ENCODE data around the gene RGS19.

Gene RGS19

DNA sequence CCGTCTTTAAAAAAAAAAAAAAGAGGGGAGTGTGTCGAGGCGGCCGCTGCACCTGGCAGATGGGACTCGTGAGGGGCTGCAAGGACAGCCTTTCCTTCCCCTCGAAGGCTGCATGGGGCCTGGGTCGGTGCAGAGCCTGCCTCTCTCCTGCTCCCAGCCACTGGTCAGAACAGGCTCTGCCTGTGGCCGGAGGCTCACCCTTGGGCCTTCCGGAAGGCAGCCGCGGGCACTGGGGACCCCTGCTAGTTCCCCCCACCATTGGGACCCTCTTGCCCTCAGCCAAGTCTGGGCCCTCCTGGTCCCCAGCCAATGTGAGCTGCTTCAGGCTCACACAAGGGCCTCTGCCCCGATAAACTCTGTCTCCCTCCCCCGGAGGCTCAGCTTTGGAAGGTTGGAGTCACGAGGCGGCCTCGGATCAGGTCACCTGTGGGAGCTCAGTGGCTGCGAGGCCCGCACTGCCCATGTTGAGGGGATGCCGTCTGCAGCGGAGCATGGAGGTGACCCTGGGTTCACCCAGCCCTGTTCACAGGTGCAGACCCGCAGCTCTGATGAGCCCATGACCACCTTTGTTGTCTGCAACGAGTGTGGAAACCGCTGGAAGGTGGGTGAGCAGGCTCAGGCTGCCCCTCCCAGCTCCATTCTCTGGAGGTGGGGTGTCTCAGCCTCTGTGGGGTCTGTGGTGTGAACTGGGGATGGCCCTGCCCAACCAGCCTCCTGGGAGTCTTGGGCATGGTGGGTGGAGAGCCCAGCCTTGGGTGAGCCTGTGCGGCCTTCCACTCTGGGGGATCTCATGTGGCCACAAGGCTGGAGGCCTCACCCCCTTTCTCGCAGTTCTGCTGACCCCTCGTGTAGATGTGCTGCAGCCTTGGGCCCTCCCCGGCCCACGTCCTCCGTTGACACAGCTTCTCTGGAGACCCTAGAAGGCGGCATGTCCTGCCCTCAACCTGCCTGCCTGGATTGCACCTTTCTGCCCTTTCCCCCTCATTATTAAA is 7.7 kb downstream of the RGS19 start:
- Mint-ChIP-seq H3K27ac (peak overlapping the region; percentile 62), H3K4me1 (peaks cover 33% of the 10 kb centered on the region), H3K27me3 (no peaks in the 10 kb centered on the region), H3K4me3 (peak overlapping the region; percentile 44), H3K36me3 (peaks cover 9% of the 10 kb centered on the region), H3K9me3 (no peaks in the 10 kb centered on the region)
- DNase-seq (ENCODE audit: low spot score in 2 of 2): no peak
- peak; percentile 36 for ATAC-seq (ENCODE audit: low read depth)

DNA sequence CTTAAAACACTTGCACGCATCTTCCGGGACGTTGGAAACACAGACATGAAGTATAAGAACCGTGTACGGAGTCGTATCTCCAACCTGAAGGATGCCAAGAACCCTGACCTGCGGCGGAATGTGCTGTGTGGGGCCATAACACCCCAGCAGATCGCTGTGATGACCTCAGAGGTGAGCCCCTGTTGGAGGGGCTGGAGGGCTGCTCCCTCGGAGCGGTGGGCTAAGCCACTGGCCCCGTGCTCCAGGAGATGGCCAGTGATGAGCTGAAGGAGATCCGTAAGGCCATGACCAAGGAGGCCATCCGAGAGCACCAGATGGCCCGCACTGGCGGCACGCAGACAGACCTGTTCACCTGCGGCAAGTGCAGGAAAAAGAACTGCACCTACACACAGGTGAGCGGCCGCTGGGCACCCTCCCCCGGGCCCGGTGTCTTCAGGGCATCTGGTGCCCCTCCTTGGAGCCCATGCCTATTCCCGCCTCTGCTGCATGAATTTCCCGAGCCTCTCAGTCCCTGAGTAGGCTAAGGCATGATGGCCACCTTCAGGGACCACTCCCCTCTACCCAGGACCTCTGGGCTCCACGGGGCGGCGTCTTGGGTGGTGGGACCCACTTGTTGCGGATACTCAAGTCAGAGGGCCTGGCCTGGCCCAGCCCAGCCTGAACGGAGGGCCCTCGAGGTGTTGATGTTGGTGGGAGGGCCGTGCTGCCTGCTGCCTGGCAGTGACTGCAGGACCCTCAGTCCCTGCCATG is 8.9 kb downstream of the RGS19 start:
- H3K9me3 Mint-ChIP-seq: no peaks in the 10 kb centered on the region

DNA sequence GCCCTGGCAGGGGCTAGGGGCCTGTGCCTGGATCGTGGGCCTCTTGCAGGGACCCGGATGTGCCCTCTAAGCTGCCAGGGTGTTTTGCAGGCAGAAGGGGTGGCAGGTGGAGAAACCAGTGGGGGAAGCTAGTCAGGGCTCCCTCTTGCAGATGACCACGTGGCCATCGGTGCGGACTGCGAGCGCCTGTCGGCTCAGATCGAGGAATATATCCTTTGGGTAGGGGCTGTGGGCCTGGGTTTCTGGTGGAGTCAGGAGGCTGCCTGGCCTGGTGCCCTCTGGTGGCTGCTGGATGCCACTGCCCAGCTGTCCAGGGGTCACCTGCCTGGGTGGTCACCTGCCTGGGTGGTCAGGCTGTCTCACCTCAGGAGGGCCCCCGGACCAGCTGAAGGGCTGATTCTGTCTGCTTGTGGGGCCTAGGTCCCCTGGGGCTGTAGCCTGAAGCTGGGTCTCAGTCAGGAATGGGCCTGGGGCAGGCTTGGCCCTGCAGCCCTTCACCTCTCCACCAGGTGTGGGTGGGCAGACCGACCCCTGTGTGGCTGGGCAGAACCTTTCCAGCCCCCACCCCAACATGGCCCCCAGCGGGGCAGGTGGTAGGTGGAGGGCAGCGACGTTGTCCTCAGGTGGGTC is 9.6 kb downstream of the RGS19 start:
- no peak for DNase-seq (ENCODE audit: low spot score in 2 of 2)
- no peak for ATAC-seq (ENCODE audit: low read depth)
- H3K27ac Mint-ChIP-seq: no peak overlapping the region

More for the DNA sequence above, 8.9 kb downstream of the RGS19 start:
- Mint-ChIP-seq H3K27me3 (no peaks in the 10 kb centered on the region), H3K36me3 (peaks cover 6% of the 10 kb centered on the region), H3K4me3 (no peak overlapping the region), H3K4me1 (peaks cover 40% of the 10 kb centered on the region), H3K27ac (no peak overlapping the region)
- DNase-seq (ENCODE audit: low spot score in 2 of 2): no peak
- ATAC-seq (ENCODE audit: low read depth): no peak

DNA sequence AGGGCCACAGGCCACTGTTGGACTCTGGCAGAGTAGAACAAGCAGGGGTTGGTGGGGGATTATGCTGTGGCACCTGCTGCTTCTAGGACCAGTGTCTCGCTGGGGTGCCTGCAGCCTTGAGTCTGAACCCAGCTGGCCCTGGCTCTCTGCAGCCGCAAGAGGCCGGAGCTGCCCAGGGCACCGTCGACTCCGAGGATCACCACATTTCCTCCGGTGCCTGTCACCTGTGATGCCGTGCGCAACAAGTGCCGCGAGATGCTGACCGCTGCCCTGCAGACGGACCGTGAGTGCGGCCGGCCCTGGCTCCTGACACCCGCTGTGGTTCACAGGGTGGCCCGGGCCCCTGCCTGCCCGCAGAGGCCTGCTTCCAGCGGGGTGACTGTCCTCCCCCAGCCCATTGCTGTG is 10.1 kb downstream of the RGS19 start:
- H3K4me1 Mint-ChIP-seq: peaks cover 44% of the 10 kb centered on the region
- no peak for ATAC-seq (ENCODE audit: low read depth)
- peaks cover 2% of the 10 kb centered on the region for H3K36me3 Mint-ChIP-seq
- H3K27me3 Mint-ChIP-seq: no peaks in the 10 kb centered on the region
- no peak overlapping the region for H3K4me3 Mint-ChIP-seq
- H3K9me3 Mint-ChIP-seq: no peaks in the 10 kb centered on the region
- no peak for DNase-seq (ENCODE audit: low spot score in 2 of 2)
- H3K27ac Mint-ChIP-seq: no peak overlapping the region

More for the DNA sequence above, 9.6 kb downstream of the RGS19 start:
- Mint-ChIP-seq H3K27me3 (no peaks in the 10 kb centered on the region), H3K36me3 (peaks cover 3% of the 10 kb centered on the region), H3K4me1 (peaks cover 45% of the 10 kb centered on the region), H3K9me3 (no peaks in the 10 kb centered on the region), H3K4me3 (no peak overlapping the region)

DNA sequence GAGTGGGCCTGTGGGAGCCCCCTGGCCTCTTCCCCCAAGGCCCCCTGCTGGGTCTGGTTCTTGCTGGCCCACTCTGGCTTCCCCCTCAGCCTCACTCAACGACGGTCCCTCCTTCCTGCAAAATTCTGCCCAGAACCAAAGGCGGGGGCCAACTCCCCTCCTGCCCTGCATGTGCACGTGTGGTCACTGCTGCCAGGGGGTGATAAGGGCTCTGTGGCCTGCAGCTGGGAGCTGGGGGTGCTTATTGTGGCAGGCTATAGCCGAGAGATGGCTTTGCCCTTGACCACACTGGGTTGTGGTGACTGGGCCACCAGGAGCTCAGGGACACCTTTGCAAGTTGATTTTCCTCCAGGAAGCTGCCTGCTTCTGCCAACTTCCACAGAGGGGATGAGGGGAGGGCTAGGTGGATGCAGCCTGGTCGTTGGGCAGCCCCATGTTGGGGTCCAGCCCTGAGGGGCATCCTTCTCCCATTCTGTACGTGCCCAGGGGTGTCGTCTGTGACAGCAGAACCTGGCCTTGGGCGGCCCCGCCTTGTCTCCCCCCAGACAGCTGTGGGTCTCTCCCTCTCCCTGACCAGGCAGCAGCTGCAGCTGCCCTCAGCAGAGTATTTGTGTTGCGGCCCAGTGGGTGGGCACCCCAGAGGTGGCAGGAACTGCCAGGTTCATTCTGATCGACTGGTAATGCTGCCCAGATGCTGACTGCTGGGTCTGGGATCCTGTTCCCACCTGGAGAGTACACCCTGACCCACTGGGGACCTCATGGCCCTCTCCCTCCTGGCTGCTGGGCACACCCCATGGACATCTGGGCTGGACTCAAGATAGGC is 10.7 kb downstream of the RGS19 start:
- H3K4me3 Mint-ChIP-seq: no peak overlapping the region
- DNase-seq (ENCODE audit: low spot score in 2 of 2): no peak
- H3K9me3 Mint-ChIP-seq: no peaks in the 10 kb centered on the region
- H3K36me3 Mint-ChIP-seq: peaks cover 2% of the 10 kb centered on the region
- peaks cover 49% of the 10 kb centered on the region for H3K4me1 Mint-ChIP-seq
- no peak overlapping the region for H3K27ac Mint-ChIP-seq
- ATAC-seq (ENCODE audit: low read depth): no peak
- no peaks in the 10 kb centered on the region for H3K27me3 Mint-ChIP-seq

DNA sequence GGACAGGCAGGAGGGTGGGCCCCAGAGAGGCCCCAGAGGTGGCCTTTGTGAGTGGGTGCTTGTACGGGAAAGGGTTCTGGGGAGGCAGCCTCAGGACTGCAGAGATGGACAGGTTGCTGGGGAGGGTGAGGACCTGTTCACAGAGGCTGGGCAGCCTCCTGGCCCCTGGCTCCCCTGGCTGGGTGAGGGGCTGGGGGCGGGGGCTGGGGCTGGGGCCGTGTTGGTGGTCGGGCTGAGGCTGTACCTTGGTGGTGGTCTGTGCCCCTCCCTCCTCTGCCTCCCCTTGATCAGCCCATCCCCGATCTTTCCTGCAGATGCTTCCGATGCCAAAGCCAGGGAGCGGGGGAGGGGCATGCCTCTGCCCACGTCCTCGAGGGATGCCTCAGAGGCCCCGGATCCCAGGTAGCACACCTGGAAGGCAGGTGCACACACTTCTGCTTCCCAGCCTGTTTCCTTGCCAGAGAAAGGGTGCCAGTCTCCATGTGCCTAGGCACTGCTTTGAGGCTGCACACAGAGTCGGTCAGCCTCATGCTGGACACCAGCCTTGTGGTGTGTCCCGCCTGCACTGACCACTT is 11.5 kb downstream of the RGS19 start:
- no peak overlapping the region for H3K4me3 Mint-ChIP-seq
- peaks cover 50% of the 10 kb centered on the region for H3K4me1 Mint-ChIP-seq
- peaks cover 2% of the 10 kb centered on the region for H3K36me3 Mint-ChIP-seq
- ATAC-seq (ENCODE audit: low read depth): no peak
- DNase-seq (ENCODE audit: low spot score in 2 of 2): no peak
- H3K9me3 Mint-ChIP-seq: no peaks in the 10 kb centered on the region
- no peaks in the 10 kb centered on the region for H3K27me3 Mint-ChIP-seq
- H3K27ac Mint-ChIP-seq: peak overlapping the region; percentile 55

DNA sequence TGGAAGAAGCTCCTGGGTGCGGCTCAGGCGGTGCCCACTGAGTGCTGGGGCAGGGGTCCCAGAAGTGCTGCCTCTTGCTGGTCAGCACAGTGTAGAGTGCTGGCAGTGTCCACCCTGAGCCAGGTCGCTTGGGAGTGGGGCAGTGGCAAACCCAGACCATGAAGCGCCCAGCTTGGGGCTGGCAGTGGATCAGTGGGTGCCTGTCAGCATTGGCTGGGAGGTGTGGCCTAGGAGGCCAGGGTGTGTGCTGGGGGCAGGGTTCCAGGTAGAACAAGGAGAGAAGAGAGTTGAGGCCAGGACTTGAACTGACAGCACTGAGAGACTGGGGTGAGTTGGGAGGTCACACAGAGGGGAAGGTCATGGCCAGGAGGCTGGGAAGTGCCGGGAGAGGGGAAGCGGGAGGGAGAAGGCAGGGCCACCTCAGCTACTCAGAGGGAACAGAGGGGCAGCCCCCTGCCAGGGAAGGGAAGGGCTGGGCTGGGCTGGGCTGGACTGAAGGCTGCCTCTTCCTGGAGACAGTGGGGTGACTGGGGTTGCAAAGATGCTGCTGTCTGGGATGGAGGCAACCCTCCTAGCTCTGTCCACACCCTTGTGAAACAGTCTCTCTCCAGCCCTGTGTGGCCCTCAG is 12.2 kb downstream of the RGS19 start:
- no peaks in the 10 kb centered on the region for H3K9me3 Mint-ChIP-seq
- DNase-seq (ENCODE audit: low spot score in 2 of 2) (no peak), ATAC-seq (ENCODE audit: low read depth) (no peak)
- H3K4me1 Mint-ChIP-seq: peaks cover 46% of the 10 kb centered on the region
- H3K27me3 Mint-ChIP-seq: no peaks in the 10 kb centered on the region
- no peaks in the 10 kb centered on the region for H3K36me3 Mint-ChIP-seq
- H3K27ac Mint-ChIP-seq: peak overlapping the region; percentile 77
- no peak overlapping the region for H3K4me3 Mint-ChIP-seq

DNA sequence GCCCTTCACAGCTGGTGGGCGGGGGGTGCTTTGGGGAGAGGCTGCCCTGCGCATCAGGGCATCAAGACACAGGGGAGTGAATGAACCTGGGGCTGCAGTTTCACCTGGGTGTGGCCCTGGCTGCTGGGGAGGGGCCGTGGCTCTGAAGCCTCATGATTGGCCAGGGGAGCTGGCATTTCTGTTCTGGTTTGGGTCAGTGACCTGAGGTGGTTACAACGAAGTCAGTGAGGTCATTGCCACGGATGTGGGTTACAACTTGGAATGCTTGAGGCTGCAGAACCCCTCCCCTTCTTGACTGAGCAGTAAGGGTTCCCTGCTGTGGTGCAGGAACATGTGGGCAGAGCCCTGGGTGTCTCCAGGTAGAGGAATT is 13.4 kb downstream of the RGS19 start:
- DNase-seq (ENCODE audit: low spot score in 2 of 2) (peak in 1 of 2 donors; percentile 64), ATAC-seq (ENCODE audit: low read depth) (peak; percentile 66)

DNA sequence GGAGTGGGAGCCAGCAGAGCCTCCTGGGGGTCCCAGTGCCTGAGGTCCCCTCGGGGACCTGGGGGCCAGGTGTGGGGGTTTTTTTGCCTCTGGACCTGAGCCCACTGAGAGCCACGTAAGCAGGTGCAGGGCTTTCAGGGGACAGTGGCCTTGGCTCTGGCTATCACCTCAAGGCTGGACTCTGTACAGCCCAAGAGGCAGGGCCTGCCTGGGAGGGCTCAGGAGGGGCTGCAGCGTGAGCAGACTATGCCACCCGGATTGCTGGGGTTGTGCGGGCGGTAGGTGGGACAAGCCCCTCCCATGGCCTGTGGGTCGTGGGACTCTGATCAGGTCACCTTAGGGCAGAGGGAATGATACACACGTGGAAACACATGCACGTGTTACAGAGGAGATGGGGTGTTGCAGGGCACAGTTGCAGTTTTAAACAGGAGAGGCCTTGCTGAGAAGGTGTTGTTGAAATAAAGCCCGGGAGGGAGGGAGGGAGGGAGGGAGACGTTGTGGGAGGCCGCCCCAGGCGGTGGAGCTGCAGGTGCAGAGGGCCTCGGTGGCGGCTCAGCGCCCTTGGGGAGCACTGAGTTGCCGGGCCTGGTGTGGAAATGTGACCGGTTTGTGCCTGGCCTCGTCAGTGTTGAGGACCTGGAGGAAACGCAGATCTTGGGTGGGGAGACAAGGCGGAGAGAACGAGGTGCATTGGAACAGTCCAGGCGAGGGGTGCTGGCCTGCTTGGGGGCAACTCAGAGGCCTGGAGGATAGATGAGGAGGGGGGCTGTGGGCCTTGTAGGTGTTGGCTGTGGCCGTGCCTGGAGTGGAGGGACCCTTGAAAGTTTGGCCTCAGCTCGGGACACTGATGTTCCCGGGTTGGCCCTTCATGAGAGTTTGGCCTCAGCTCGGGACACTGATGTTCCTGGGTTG is 14.0 kb downstream of the RGS19 start:
- Mint-ChIP-seq H3K9me3 (no peaks in the 10 kb centered on the region), H3K4me1 (peaks cover 37% of the 10 kb centered on the region), H3K27me3 (no peaks in the 10 kb centered on the region), H3K4me3 (peak overlapping the region; percentile 48), H3K27ac (peak overlapping the region; percentile 88), H3K36me3 (no peaks in the 10 kb centered on the region)
- DNase-seq (ENCODE audit: low spot score in 2 of 2): no peak
- peak; percentile 23 for ATAC-seq (ENCODE audit: low read depth)

More for the DNA sequence above, 13.4 kb downstream of the RGS19 start:
- peak overlapping the region; percentile 88 for H3K27ac Mint-ChIP-seq
- no peaks in the 10 kb centered on the region for H3K36me3 Mint-ChIP-seq
- no peaks in the 10 kb centered on the region for H3K27me3 Mint-ChIP-seq
- H3K4me1 Mint-ChIP-seq: peaks cover 41% of the 10 kb centered on the region
- H3K4me3 Mint-ChIP-seq: peak overlapping the region; percentile 44
- H3K9me3 Mint-ChIP-seq: no peaks in the 10 kb centered on the region

DNA sequence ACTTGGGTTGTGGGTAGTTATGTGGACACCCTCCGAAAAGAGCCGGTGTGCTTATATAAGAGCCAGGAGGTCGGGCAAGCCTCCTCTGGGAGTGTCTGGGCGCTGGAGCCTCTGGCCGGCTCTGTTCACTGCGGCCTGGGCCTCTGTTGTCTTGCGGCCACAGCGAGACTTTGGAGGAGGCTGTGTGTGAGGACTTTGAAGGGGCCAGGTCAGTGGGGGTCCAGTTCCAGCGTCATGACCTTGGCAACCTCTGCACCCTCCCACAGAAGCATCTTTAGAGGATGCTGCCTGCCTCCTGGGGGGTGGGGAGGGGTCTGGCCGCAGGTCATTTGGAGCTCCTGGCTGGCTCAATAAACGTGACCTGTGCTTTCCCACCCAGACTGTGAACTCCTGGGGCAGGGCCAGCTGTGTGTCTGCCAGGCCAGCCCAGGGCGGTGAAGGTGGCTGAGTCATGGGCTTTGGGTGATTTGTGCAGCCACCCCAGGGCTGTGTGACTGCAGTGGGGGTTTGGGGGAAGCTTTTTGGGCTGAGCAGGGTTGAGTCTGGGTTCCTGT is 15.1 kb downstream of the RGS19 start:
- Mint-ChIP-seq H3K27me3 (no peaks in the 10 kb centered on the region), H3K27ac (peak overlapping the region; percentile 86), H3K4me3 (peak overlapping the region; percentile 90), H3K4me1 (peaks cover 38% of the 10 kb centered on the region), H3K36me3 (no peaks in the 10 kb centered on the region), H3K9me3 (no peaks in the 10 kb centered on the region)
- no peak for ATAC-seq (ENCODE audit: low read depth)
- no peak for DNase-seq (ENCODE audit: low spot score in 2 of 2)

DNA sequence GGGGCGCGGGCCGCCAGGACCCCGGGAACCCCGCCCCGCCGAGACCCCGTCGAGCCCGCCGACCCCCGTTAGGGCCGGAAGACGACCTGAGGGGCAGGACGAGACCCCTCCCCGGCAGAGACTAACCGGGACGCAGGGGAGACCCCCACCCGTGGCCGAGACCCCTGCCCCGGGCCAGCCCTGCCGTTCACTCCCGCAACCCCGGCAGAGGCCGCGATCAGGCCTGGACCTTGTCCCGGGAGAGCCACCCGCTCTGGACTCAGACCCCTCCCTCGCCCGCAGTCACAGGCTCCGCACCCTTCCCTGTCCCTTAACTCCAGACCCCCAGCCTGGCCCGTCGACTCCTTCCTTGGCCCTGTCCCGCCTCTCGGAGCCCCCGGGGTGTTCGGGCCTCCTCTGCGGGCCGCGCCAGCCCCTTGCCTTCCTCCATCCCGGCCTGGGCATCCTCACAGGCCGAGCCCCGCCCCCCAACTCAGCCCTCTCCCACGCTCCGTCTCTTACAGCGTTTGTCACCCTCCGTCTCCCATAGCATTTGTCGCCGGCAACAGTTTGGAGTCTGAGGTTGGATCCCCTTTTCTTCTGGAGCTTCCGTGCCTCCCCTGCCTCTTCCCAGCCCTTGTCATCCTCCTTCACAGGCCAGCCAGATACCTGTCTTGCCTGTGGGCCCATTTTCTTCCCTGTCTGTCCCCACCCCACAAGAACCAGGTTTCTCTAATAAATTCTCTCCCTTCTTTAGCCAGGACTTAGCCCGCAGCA is 15.8 kb downstream of the RGS19 start:
- peaks cover 39% of the 10 kb centered on the region for H3K4me1 Mint-ChIP-seq
- peak overlapping the region; percentile 90 for H3K4me3 Mint-ChIP-seq
- H3K9me3 Mint-ChIP-seq: no peaks in the 10 kb centered on the region
- peak overlapping the region; percentile 86 for H3K27ac Mint-ChIP-seq
- no peaks in the 10 kb centered on the region for H3K36me3 Mint-ChIP-seq
- DNase-seq (ENCODE audit: low spot score in 2 of 2) (no peak), ATAC-seq (ENCODE audit: low read depth) (no peak)
- no peaks in the 10 kb centered on the region for H3K27me3 Mint-ChIP-seq
